BE2C (cell line): ENCODE results near the gene PIK3CB.

Experiments used
- DNase-seq: peaks from one replicate; pipeline ENCODE4 v3.0.0-alpha.2; 2020
- H3K27me3 ChIP-seq: fragments of 250-450 bp; sonication (Bioruptor Pico); 2 replicates; pipeline ENCODE4 v1.5.1; 2020; ENCODE audit warnings: mild to moderate bottlenecking
- H3K36me3 ChIP-seq: fragments of 250-450 bp; sonication (Bioruptor Pico); 2 replicates; pipeline ENCODE4 v1.5.1; 2020; ENCODE audit warnings: mild to moderate bottlenecking
- H3K4me1 ChIP-seq: fragments of 250-450 bp; sonication (Bioruptor Pico); 2 replicates; pipeline ENCODE4 v1.5.1; 2020
- H3K4me3 ChIP-seq: 2 replicates; pipeline ENCODE4 v1.5.1; 2011; ENCODE audit warnings: low read depth, low read length
- H3K9me3 ChIP-seq: fragments of 250-450 bp; sonication (Bioruptor Pico); 2 replicates; pipeline ENCODE4 v1.5.1; 2020
- TF ChIP-seq, protein P1 (sequence below): IDR thresholded peaks from 2 replicates; pipeline ENCODE4 v1.5.1; 2012; ENCODE audit warnings: mild to moderate bottlenecking, low read depth, low read length

The PIK3CB gene

DNA sequence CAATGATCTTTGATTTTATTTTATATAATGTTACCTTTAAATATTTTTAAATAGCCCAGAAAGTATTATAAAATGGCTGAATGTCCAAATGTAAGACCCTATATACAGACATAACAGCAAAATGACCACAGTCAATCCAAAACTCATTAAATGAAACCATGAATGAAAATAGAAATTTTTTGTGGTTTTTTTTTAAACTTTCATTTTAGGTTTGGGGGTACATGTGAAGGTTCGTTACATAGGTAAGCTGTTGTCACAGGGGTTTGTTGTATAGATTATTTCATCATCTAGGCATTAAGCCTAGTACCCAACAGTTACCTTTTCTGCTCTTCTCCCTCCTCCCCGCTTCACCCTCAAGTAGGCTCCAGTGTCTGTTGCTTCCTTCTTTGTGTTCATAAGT, 117.4 kb downstream of the PIK3CB start:
- Histone ChIP-seq H3K27me3 (no peaks in the 10 kb centered on the region), H3K4me1 (no peaks in the 10 kb centered on the region), H3K9me3 (no peaks in the 10 kb centered on the region), H3K36me3 (no peaks in the 10 kb centered on the region), H3K4me3 (no peak overlapping the region)
- TF ChIP-seq, protein P1, sequence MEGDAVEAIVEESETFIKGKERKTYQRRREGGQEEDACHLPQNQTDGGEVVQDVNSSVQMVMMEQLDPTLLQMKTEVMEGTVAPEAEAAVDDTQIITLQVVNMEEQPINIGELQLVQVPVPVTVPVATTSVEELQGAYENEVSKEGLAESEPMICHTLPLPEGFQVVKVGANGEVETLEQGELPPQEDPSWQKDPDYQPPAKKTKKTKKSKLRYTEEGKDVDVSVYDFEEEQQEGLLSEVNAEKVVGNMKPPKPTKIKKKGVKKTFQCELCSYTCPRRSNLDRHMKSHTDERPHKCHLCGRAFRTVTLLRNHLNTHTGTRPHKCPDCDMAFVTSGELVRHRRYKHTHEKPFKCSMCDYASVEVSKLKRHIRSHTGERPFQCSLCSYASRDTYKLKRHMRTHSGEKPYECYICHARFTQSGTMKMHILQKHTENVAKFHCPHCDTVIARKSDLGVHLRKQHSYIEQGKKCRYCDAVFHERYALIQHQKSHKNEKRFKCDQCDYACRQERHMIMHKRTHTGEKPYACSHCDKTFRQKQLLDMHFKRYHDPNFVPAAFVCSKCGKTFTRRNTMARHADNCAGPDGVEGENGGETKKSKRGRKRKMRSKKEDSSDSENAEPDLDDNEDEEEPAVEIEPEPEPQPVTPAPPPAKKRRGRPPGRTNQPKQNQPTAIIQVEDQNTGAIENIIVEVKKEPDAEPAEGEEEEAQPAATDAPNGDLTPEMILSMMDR: no peak
- DNase-seq: no peak

GRCh38 chr3:138712086-138712485, 122.6 kb downstream of the PIK3CB start:
- TF ChIP-seq, protein P1: no peak
- H3K4me3 ChIP-seq: no peak overlapping the region
- no peaks in the 10 kb centered on the region for H3K4me1 ChIP-seq
- no peaks in the 10 kb centered on the region for H3K27me3 ChIP-seq
- no peaks in the 10 kb centered on the region for H3K9me3 ChIP-seq
- no peaks in the 10 kb centered on the region for H3K36me3 ChIP-seq
- DNase-seq: no peak

DNA sequence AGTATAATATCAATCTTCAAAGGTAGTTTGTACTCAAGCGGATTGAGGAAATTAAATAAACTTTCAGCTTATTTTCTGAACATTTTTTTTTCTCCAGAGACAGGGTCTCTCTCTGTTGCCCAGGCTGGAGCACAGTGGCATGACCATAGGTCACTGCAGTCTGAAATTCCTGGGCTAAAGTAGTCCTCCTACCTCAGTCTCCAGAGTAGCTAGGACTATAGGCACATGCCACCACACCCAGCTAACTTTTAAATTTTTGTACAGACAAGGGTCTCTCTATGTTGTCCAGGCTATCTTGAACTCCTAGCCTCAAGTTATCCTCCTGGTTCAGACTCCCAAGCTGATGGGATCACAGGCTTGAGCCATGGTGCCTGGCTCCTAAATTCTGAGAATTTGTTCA, 129.1 kb downstream of the PIK3CB start:
- Histone ChIP-seq H3K36me3 (no peaks in the 10 kb centered on the region), H3K4me1 (no peaks in the 10 kb centered on the region), H3K27me3 (no peaks in the 10 kb centered on the region), H3K4me3 (no peak overlapping the region), H3K9me3 (no peaks in the 10 kb centered on the region)
- DNase-seq: no peak
- TF ChIP-seq, protein P1: no peak

DNA sequence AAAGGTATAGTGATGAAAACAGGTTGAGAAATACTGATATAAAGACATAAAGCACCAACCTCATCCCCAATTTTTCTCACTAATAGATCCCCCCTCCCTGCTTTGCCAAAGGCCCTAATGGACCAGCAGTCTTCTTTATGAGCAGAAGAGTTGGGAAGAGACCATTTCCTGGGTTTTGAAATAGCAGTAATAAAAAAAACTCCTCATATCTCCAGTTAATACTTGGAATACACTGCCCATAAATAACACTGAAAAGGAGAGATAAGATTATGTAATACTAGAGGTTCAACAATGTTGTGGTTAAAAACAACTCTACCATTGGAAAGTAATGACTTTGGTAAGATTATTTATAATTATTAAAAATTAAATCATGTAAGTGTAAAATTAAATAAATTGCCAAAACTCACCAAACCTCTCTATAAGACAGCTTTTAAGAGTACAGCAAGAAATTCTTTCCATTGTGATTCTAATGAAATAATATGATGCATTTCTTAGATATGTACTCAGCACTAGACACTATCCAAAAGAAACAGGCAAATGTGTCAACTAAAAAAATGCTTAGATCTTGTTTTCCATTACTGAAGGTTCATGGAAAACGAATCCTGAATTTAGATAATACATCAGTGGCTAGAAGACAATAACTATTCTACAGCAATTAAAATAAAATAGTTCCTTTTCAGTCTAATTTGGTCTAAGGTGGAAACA, 137.9 kb downstream of the PIK3CB start:
- no peaks in the 10 kb centered on the region for H3K27me3 ChIP-seq
- no peaks in the 10 kb centered on the region for H3K9me3 ChIP-seq
- TF ChIP-seq, protein P1: no peak
- H3K36me3 ChIP-seq: no peaks in the 10 kb centered on the region
- no peaks in the 10 kb centered on the region for H3K4me1 ChIP-seq
- no peak for DNase-seq
- no peak overlapping the region for H3K4me3 ChIP-seq

GRCh38 chr3:138694287-138695007, 140.3 kb downstream of the PIK3CB start:
- Histone ChIP-seq H3K4me1 (no peaks in the 10 kb centered on the region), H3K27me3 (no peaks in the 10 kb centered on the region), H3K4me3 (no peak overlapping the region), H3K36me3 (no peaks in the 10 kb centered on the region), H3K9me3 (no peaks in the 10 kb centered on the region)
- TF ChIP-seq, protein P1: no peak
- DNase-seq: no peak

DNA sequence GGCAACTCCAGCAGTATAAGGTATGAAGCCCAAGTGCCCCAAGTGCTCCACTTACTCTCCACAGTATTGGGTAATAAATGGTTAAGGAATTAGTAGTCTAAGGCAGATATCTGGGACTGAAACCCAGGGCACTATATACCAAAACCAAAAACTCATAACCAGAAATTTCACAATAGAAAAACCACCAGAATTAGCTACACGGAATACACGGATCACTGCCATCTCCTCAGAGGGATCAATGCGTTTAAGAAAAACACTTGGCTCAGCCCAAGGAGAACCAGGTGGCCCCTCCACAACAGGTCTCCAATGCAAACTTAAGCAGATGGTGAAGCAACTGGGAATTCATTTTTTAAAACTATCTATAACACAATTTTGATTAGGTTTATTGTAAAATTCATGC, 142.6 kb downstream of the PIK3CB start:
- Histone ChIP-seq H3K4me1 (no peaks in the 10 kb centered on the region), H3K9me3 (no peaks in the 10 kb centered on the region), H3K36me3 (no peaks in the 10 kb centered on the region), H3K4me3 (no peak overlapping the region), H3K27me3 (no peaks in the 10 kb centered on the region)
- no peak for DNase-seq
- TF ChIP-seq, protein P1: no peak
